Epithelial cell of esophagus (primary cell): ENCODE results near the gene HDDC3.

Source experiments
- DNase-seq: peaks from one replicate; pipeline ENCODE4 v3.0.0; 2010; ENCODE audit warnings: low read depth
- H3K4me3 ChIP-seq: 2 replicates; pipeline ENCODE4 v1.5.1; 2011; ENCODE audit warnings: mild to moderate bottlenecking, low read length, control low read depth
- TF ChIP-seq, protein P1 (sequence below): IDR thresholded peaks from 2 replicates; pipeline ENCODE4 v1.5.1; 2011; ENCODE audit warnings: low read depth, mild to moderate bottlenecking, low read length, control low read depth, inconsistent platforms; ENCODE audit not compliant: insufficient read depth; ENCODE audit errors: missing control alignments

Gene HDDC3

DNA sequence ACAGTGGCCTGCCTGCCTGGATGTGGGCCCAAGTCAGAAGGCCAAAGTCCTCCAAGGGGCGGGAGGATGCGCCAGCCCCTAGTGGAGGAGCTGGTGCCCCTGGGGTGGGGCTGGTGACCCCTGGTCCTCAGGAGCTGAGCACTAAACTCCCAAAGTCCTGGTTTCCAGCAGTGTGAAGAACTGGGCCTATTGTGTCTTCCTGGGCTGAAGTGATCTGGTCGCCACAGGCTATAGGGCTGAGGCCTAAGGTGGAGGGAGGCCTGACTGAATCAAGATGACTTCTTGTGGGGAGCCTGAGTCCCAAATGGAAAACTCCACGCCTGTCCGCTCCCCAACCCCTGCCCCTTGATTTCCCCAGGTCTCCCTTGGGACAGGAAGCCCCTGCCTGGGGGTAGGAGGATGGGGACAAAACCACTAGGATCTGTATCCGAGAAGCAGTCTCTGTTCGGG is 48.8 kb downstream of the HDDC3 start:
- TF ChIP-seq, protein P1, sequence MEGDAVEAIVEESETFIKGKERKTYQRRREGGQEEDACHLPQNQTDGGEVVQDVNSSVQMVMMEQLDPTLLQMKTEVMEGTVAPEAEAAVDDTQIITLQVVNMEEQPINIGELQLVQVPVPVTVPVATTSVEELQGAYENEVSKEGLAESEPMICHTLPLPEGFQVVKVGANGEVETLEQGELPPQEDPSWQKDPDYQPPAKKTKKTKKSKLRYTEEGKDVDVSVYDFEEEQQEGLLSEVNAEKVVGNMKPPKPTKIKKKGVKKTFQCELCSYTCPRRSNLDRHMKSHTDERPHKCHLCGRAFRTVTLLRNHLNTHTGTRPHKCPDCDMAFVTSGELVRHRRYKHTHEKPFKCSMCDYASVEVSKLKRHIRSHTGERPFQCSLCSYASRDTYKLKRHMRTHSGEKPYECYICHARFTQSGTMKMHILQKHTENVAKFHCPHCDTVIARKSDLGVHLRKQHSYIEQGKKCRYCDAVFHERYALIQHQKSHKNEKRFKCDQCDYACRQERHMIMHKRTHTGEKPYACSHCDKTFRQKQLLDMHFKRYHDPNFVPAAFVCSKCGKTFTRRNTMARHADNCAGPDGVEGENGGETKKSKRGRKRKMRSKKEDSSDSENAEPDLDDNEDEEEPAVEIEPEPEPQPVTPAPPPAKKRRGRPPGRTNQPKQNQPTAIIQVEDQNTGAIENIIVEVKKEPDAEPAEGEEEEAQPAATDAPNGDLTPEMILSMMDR = no peak
- DNase-seq = no peak
- no peak overlapping the region for H3K4me3 ChIP-seq

DNA sequence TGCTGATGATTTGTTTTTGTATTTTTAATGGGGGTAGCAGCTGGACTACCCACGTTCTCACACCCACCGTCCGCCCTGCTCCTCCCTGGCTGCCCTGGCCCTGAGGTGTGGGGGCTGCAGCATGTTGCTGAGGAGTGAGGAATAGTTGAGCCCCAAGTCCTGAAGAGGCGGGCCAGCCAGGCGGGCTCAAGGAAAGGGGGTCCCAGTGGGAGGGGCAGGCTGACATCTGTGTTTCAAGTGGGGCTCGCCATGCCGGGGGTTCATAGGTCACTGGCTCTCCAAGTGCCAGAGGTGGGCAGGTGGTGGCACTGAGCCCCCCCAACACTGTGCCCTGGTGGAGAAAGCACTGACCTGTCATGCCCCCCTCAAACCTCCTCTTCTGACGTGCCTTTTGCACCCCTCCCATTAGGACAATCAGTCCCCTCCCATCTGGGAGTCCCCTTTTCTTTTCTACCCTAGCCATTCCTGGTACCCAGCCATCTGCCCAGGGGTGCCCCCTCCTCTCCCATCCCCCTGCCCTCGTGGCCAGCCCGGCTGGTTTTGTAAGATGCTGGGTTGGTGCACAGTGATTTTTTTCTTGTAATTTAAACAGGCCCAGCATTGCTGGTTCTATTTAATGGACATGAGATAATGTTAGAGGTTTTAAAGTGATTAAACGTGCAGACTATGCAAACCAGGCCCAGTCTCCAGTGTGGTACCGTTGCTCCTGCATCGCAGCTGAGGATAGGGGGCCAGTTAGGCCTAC is 49.4 kb downstream of the HDDC3 start:
- no peak for DNase-seq
- H3K4me3 ChIP-seq = no peak overlapping the region
- TF ChIP-seq, protein P1 = no peak

DNA sequence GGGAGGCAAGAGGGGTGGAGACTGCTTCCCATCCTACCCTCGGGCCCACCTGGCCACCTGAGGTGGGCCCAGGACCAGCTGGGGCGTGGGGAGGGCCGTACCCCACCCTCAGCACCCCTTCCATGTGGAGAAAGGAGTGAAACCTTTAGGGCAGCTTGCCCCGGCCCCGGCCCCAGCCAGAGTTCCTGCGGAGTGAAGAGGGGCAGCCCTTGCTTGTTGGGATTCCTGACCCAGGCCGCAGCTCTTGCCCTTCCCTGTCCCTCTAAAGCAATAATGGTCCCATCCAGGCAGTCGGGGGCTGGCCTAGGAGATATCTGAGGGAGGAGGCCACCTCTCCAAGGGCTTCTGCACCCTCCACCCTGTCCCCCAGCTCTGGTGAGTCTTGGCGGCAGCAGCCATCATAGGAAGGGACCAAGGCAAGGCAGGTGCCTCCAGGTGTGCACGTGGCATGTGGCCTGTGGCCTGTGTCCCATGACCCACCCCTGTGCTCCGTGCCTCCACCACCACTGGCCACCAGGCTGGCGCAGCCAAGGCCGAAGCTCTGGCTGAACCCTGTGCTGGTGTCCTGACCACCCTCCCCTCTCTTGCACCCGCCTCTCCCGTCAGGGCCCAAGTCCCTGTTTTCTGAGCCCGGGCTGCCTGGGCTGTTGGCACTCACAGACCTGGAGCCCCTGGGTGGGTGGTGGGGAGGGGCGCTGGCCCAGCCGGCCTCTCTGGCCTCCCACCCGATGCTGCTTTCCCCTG is 50.2 kb downstream of the HDDC3 start:
- TF ChIP-seq, protein P1 = no peak
- H3K4me3 ChIP-seq = no peak overlapping the region
- no peak for DNase-seq

DNA sequence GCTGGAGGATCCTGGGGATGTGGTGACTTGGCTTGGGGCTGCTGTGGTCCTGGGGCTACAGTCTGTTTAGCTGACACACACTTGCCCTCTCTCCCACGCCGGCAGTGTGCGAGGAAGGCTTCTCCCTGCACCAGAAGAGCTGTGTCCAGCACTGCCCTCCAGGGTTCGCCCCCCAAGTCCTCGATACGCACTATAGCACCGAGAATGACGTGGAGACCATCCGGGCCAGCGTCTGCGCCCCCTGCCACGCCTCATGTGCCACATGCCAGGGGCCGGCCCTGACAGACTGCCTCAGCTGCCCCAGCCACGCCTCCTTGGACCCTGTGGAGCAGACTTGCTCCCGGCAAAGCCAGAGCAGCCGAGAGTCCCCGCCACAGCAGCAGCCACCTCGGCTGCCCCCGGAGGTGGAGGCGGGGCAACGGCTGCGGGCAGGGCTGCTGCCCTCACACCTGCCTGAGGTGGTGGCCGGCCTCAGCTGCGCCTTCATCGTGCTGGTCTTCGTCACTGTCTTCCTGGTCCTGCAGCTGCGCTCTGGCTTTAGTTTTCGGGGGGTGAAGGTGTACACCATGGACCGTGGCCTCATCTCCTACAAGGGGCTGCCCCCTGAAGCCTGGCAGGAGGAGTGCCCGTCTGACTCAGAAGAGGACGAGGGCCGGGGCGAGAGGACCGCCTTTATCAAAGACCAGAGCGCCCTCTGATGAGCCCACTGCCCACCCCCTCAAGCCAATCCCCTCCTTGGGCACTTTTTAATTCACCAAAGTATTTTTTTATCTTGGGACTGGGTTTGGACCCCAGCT is 51.0 kb downstream of the HDDC3 start:
- TF ChIP-seq, protein P1 = no peak
- H3K4me3 ChIP-seq = no peak overlapping the region
- no peak for DNase-seq

DNA sequence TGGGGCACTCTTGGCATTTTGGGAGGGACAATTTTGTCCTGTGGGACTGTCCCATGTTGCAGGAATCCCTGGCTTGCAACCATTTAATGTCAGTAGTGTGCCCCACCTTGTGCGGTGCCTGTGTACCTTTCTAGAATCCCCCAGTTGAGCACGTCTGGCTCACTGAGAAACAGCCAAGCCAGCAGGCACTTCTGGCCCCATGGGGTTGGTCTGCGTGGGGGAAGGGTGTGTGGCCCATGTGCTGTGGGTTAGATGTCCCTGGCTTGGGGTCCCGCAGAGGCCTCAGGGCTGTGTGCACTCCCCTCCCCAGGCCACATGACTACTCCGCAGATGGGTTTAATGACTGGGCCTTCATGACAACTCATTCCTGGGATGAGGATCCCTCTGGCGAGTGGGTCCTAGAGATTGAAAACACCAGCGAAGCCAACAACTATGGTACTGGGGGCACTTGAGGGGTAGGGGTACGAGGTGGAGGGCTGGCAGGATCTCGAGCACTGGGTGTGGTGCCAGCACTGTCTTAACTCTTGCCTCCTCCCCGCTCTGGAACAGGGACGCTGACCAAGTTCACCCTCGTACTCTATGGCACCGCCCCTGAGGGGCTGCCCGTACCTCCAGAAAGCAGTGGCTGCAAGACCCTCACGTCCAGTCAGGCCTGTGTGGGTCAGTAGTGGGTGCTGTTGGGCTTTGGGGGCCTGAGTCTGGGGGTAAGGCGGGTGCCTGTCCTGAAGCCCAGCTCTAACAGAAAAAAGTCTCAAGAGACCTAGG is 51.8 kb downstream of the HDDC3 start:
- no peak overlapping the region for H3K4me3 ChIP-seq
- TF ChIP-seq, protein P1 = no peak
- DNase-seq = no peak
